ENCODE data around the gene KRT5.

The KRT5 gene

DNA sequence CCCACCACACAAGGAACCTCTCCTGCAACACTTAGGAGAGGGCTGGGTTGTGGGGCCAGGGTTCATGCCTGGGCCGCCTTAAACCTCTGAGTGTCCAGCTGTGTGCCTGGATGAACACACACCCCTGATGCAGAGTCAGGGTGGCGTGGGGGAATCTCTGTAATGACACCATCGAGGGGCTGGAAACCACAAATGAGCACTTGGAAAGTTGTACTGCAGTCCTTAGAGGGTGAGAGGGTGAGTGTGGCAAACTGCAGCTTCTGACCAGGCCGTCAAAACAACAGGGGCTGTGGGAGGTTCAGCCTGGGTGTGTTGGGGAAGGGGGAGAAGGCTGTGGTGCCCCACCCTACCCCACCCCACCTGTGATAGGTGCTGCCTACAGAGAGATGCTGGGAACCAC, 12.4 kb upstream of the KRT5 start:
- H3K4me3 ChIP-seq (replicated peaks; ENCODE audit: insufficient read depth, low read length): no peak overlapping the region
- TF ChIP-seq GABPA (IDR thresholded peaks at IDR 0.05; ENCODE audit: low read depth) (no peak), REST (IDR thresholded peaks at IDR 0.05; ENCODE audit: insufficient replicate concordance, low read depth) (no peak), SPI1 (IDR thresholded peaks at IDR 0.05; ENCODE audit: borderline replicate concordance, low read depth) (no peak), POLR2AphosphoS5 (IDR thresholded peaks at IDR 0.05; ENCODE audit: low read depth) (no peak)
- TF ChIP-seq, protein P1, sequence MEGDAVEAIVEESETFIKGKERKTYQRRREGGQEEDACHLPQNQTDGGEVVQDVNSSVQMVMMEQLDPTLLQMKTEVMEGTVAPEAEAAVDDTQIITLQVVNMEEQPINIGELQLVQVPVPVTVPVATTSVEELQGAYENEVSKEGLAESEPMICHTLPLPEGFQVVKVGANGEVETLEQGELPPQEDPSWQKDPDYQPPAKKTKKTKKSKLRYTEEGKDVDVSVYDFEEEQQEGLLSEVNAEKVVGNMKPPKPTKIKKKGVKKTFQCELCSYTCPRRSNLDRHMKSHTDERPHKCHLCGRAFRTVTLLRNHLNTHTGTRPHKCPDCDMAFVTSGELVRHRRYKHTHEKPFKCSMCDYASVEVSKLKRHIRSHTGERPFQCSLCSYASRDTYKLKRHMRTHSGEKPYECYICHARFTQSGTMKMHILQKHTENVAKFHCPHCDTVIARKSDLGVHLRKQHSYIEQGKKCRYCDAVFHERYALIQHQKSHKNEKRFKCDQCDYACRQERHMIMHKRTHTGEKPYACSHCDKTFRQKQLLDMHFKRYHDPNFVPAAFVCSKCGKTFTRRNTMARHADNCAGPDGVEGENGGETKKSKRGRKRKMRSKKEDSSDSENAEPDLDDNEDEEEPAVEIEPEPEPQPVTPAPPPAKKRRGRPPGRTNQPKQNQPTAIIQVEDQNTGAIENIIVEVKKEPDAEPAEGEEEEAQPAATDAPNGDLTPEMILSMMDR (IDR thresholded peaks at IDR 0.05; ENCODE audit: insufficient read depth, low read length): no peak
- DNase-seq (ENCODE audit: low read depth in 1 of 2, low spot score in 1 of 2): no peak
- H3K27me3 ChIP-seq (ENCODE audit: insufficient read depth, poor library complexity, severe bottlenecking): no peaks in the 10 kb centered on the region
- no peak overlapping the region for H3K27ac ChIP-seq (replicated peaks)

GRCh38 chr12:52531566-52532300, 11.5 kb upstream of the KRT5 start:
- Histone ChIP-seq H3K4me3 (replicated peaks; ENCODE audit: insufficient read depth, low read length) (no peak overlapping the region), H3K27ac (replicated peaks) (no peak overlapping the region), H3K27me3 (ENCODE audit: insufficient read depth, poor library complexity, severe bottlenecking) (no peaks in the 10 kb centered on the region)
- peak; percentile 92 for TF ChIP-seq SPI1 (IDR thresholded peaks at IDR 0.05; ENCODE audit: borderline replicate concordance, low read depth)
- TF ChIP-seq GABPA (IDR thresholded peaks at IDR 0.05; ENCODE audit: low read depth): no peak
- DNase-seq (ENCODE audit: low read depth in 1 of 2, low spot score in 1 of 2): peak; percentile 30 to 50

- no peak overlapping the region for H3K4me3 ChIP-seq (replicated peaks; ENCODE audit: insufficient read depth, low read length)
- H3K27ac ChIP-seq (replicated peaks): no peak overlapping the region
- H3K27me3 ChIP-seq (ENCODE audit: insufficient read depth, poor library complexity, severe bottlenecking): no peaks in the 10 kb centered on the region
- TF ChIP-seq SPI1 (IDR thresholded peaks at IDR 0.05; ENCODE audit: borderline replicate concordance, low read depth): no peak
- TF ChIP-seq REST (IDR thresholded peaks at IDR 0.05; ENCODE audit: insufficient replicate concordance, low read depth): no peak
- TF ChIP-seq POLR2AphosphoS5 (IDR thresholded peaks at IDR 0.05; ENCODE audit: low read depth): no peak
- TF ChIP-seq, protein P1 (IDR thresholded peaks at IDR 0.05; ENCODE audit: insufficient read depth, low read length): no peak
- no peak for TF ChIP-seq GABPA (IDR thresholded peaks at IDR 0.05; ENCODE audit: low read depth)
- no peak for DNase-seq (ENCODE audit: low read depth in 1 of 2, low spot score in 1 of 2)
These were observed 10.7 kb upstream of the KRT5 start for GRCh38 chr12:52530905-52531304.

DNA sequence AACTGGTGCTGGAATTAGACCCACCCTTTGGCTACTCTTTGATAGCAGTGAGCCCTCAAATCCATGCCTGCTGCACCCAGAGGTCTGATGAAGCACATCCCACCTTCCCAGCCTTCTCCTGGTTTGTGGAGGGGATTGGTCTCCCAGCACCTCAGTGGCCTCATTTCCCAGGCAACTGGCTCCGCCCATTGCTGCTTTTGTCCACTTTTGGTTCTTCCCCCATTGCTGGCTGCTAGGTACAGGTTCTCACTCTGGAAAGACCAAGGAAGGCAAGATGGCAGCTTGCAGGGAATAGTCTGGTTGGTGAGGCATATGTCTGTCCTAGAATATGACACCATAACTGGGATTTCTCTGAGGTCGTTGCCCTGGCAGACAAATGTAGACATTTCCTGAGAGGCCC, 10.2 kb upstream of the KRT5 start:
- H3K4me3 ChIP-seq (replicated peaks; ENCODE audit: insufficient read depth, low read length): no peak overlapping the region
- no peak for DNase-seq (ENCODE audit: low read depth in 1 of 2, low spot score in 1 of 2)
- TF ChIP-seq POLR2AphosphoS5 (IDR thresholded peaks at IDR 0.05; ENCODE audit: low read depth) (no peak), REST (IDR thresholded peaks at IDR 0.05; ENCODE audit: insufficient replicate concordance, low read depth) (no peak), SPI1 (IDR thresholded peaks at IDR 0.05; ENCODE audit: borderline replicate concordance, low read depth) (no peak), GABPA (IDR thresholded peaks at IDR 0.05; ENCODE audit: low read depth) (no peak)
- TF ChIP-seq, protein P1 (IDR thresholded peaks at IDR 0.05; ENCODE audit: insufficient read depth, low read length): no peak
- H3K27me3 ChIP-seq (ENCODE audit: insufficient read depth, poor library complexity, severe bottlenecking): no peaks in the 10 kb centered on the region
- no peak overlapping the region for H3K27ac ChIP-seq (replicated peaks)

All from HL-60 (cell line).